CD8-positive, alpha-beta memory T cell (primary cell): ENCODE measurements around the gene LRRC23. TPM values are rescaled to one million over a fixed set of nuclear protein-coding genes. Genes with fewer than 3 reads are reported as not detected.
A peak's percentile ranks its signal among the peaks of the same experiment; 100 is the strongest.
"Not testable (repeated sequence)": the region's sequence is repeated elsewhere in the genome, so short reads cannot be mapped to it uniquely, and the experiment has no call there.

ENCODE experiments used
- CTCF ChIA-PET: fragments of 350-600 bp; sonication (Branson Sonifier 250); formaldehyde crosslinking; loops from one replicate; lab custom pipeline; 2021; ENCODE audit warnings: antibody characterized with exemption; lab: Charles Lee
- POLR2A ChIA-PET: fragments of 350-600 bp; sonication (Branson Sonifier 250); formaldehyde crosslinking; loops from one replicate; lab custom pipeline; 2021; ENCODE audit warnings: antibody characterized with exemption; lab: Charles Lee
- DNase-seq, 5 donors: peaks; one replicate each; pipeline versions ENCODE4 v3.0.0 to v3.0.0-alpha.2; 2020 to 2022; ENCODE audit warnings: mixed read lengths in 1 of 5
- H3K27ac ChIP-seq: one replicate; pipeline ENCODE4 v1.7.0; 2013; ENCODE audit warnings: low read depth, mild to moderate bottlenecking, low read length, moderate library complexity
- H3K27me3 ChIP-seq: 2 replicates; pipeline ENCODE4 v1.7.0; 2013; ENCODE audit warnings: low read length, mild to moderate bottlenecking; ENCODE audit not compliant: insufficient read depth, poor library complexity, severe bottlenecking
- H3K36me3 ChIP-seq: 2 replicates; pipeline ENCODE4 v1.7.0; 2013; ENCODE audit warnings: mild to moderate bottlenecking, low read length, moderate library complexity; ENCODE audit not compliant: insufficient read depth
- H3K4me1 ChIP-seq: 2 replicates; pipeline ENCODE4 v1.7.0; 2013; ENCODE audit warnings: mild to moderate bottlenecking, low read length, moderate library complexity; ENCODE audit not compliant: insufficient read depth
- H3K4me3 ChIP-seq: 2 replicates; pipeline ENCODE4 v1.7.0; 2013; ENCODE audit warnings: mild to moderate bottlenecking, low read length
- H3K9me3 ChIP-seq: 2 replicates; pipeline ENCODE4 v1.7.0; 2013; ENCODE audit warnings: mild to moderate bottlenecking, low read length
- H3K27ac Mint-ChIP-seq, 8 donors: one replicate each; pipeline ENCODE4 v1.8.0; 2020 to 2021; ENCODE audit warnings: mixed read lengths in 8 of 8, mild to moderate bottlenecking in 6 of 8, inconsistent platforms in 3 of 8, moderate library complexity in 3 of 8
- H3K27me3 Mint-ChIP-seq, 2 donors: one replicate each; pipeline ENCODE4 v1.8.0; 2020 to 2021; ENCODE audit warnings: mixed read lengths in 2 of 2, mild to moderate bottlenecking in 1 of 2, moderate library complexity in 1 of 2
- H3K36me3 Mint-ChIP-seq, 3 donors: one replicate each; pipeline ENCODE4 v1.8.0; 2020 to 2021; ENCODE audit warnings: mixed read lengths in 3 of 3, inconsistent platforms in 1 of 3, mild to moderate bottlenecking in 1 of 3
- H3K4me1 Mint-ChIP-seq, 3 donors: one replicate each; pipeline ENCODE4 v1.8.0; 2020 to 2021; ENCODE audit warnings: mixed read lengths in 3 of 3, inconsistent platforms in 1 of 3, mild to moderate bottlenecking in 1 of 3
- H3K4me3 Mint-ChIP-seq, 7 donors: one replicate each; pipeline ENCODE4 v1.8.0; 2020 to 2021; ENCODE audit warnings: mixed read lengths in 7 of 7, mild to moderate bottlenecking in 6 of 7, moderate library complexity in 4 of 7, inconsistent platforms in 2 of 7
- H3K9me3 Mint-ChIP-seq, 5 donors: one replicate each; pipeline ENCODE4 v1.8.0; 2020 to 2022; ENCODE audit warnings: mixed read lengths in 5 of 5, mild to moderate bottlenecking in 3 of 5, moderate library complexity in 2 of 5, inconsistent platforms in 1 of 5
- polyA plus RNA-seq: library from polyadenylated mRNA; unstranded; fragments of 300-500 nt; fragmentation: Illumina TruSeq; gene quantifications from one replicate; pipeline ENCODE4 v1.2.3, GENCODE V29; 2021
- total RNA-seq, 2 experiments: library from RNA; stranded (reverse); gene quantifications; one replicate each; pipeline ENCODE4 v1.2.3, GENCODE V29; 2021

Gene LRRC23
- total and polyA plus RNA-seq, 3 experiments from 2014 or later: 4.9 to 5.0 (median 5.0) TPM

- H3K4me1 Mint-ChIP-seq: peaks cover 9 to 19% (median 15%) of the 10 kb centered on the region in 3 donors
- ChIA-PET POLR2A (interaction anchor here (1.2 to 3.2 kb wide), 3 partner anchors 9 to 97 kb away, joined by 3 to 19 read pairs (median 3); partner anchors contain the start of genes SPSB2 and USP5), CTCF (interaction anchor here (1.3 to 2.8 kb wide), 3 partner anchors 9 to 11 kb away, joined by 4 to 12 read pairs (median 5); partner anchors contain the start of gene SPSB2)
- H3K27me3 Mint-ChIP-seq: no peaks in the 10 kb centered on the region
- no peaks in the 10 kb centered on the region for H3K27me3 ChIP-seq
- H3K4me3 Mint-ChIP-seq: peak overlapping the region in 1 of 7 donors; percentile 96
- peaks cover 7% of the 10 kb centered on the region for H3K4me1 ChIP-seq
- no peaks in the 10 kb centered on the region for H3K9me3 Mint-ChIP-seq
- H3K27ac Mint-ChIP-seq: peak overlapping the region in 2 of 8 donors; percentile 33 to 91
- no peak for DNase-seq
- H3K36me3 Mint-ChIP-seq: peaks cover 6 to 75% (median 10%) of the 10 kb centered on the region in 3 donors
- no peak overlapping the region for H3K4me3 ChIP-seq
- H3K9me3 ChIP-seq: no peaks in the 10 kb centered on the region
- H3K36me3 ChIP-seq: peaks cover 47% of the 10 kb centered on the region
- no peak overlapping the region for H3K27ac ChIP-seq
Observed at GRCh38 chr12:6863586-6864321, 40.9 kb upstream of the LRRC23 start.

GRCh38 chr12:6865307-6865706 is 39.3 kb upstream of the LRRC23 start:
- not testable (repeated sequence) for H3K27me3 Mint-ChIP-seq, DNase-seq, H3K4me3 ChIP-seq, H3K27ac ChIP-seq, H3K27me3 ChIP-seq, H3K9me3 ChIP-seq, H3K9me3 Mint-ChIP-seq
- POLR2A ChIA-PET: interaction anchor here (1.2 to 3.2 kb wide), 3 partner anchors 8 to 96 kb away, joined by 3 to 19 read pairs (median 3); partner anchors contain the start of genes SPSB2 and USP5
- H3K4me3 Mint-ChIP-seq: peak overlapping the region in 6 of 7 donors; percentile 39 to 96 (median 61)
- H3K27ac Mint-ChIP-seq: peak overlapping the region in 6 of 8 donors; percentile 16 to 95 (median 44)
- Histone ChIP-seq H3K4me1 (peaks cover 20% of the 10 kb centered on the region), H3K36me3 (peaks cover 46% of the 10 kb centered on the region)
- H3K4me1 Mint-ChIP-seq: peaks cover 24 to 32% (median 25%) of the 10 kb centered on the region in 3 donors
- CTCF ChIA-PET: interaction anchor here (0.8 to 11.0 kb wide), 6 partner anchors 7 to 94 kb away, joined by 4 to 135 read pairs (median 8); partner anchors contain the start of gene SPSB2
- peaks cover 5 to 75% (median 12%) of the 10 kb centered on the region in 3 donors for H3K36me3 Mint-ChIP-seq

- Histone ChIP-seq H3K9me3 (no peaks in the 10 kb centered on the region), H3K36me3 (peaks cover 44% of the 10 kb centered on the region), H3K4me3 (no peak overlapping the region), H3K27me3 (no peaks in the 10 kb centered on the region), H3K27ac (no peak overlapping the region), H3K4me1 (peaks cover 29% of the 10 kb centered on the region)
- peak overlapping the region; percentile 30 to 96 (median 91) for H3K27ac Mint-ChIP-seq
- H3K27me3 Mint-ChIP-seq: no peaks in the 10 kb centered on the region
- ChIA-PET CTCF (interaction anchor here (1.2 to 11.0 kb wide), 6 partner anchors 13 to 93 kb away, joined by 3 to 135 read pairs (median 54); partner anchors contain the start of genes ATN1, CDCA3 and USP5), POLR2A (interaction anchor here (1.4 to 3.8 kb wide), 5 partner anchors 13 to 77 kb away, joined by 4 to 36 read pairs (median 8); partner anchors contain the start of genes C12orf57, CDCA3, RNU7-1 and USP5)
- peak overlapping the region; percentile 87 to 98 (median 92) for H3K4me3 Mint-ChIP-seq
- no peaks in the 10 kb centered on the region for H3K9me3 Mint-ChIP-seq
- peaks cover 2 to 75% (median 16%) of the 10 kb centered on the region in 3 donors for H3K36me3 Mint-ChIP-seq
- peaks cover 33 to 42% (median 34%) of the 10 kb centered on the region in 3 donors for H3K4me1 Mint-ChIP-seq
- DNase-seq: peak in 2 of 5 donors; percentile 21 to 54
Observed at GRCh38 chr12:6866163-6866919, 38.3 kb upstream of the LRRC23 start.

GRCh38 chr12:6866920-6867412 is 37.7 kb upstream of the LRRC23 start:
- Histone ChIP-seq H3K36me3 (peaks cover 38% of the 10 kb centered on the region), H3K27ac (no peak overlapping the region), H3K27me3 (no peaks in the 10 kb centered on the region), H3K4me3 (peak overlapping the region; percentile 58), H3K4me1 (peaks cover 35% of the 10 kb centered on the region), H3K9me3 (no peaks in the 10 kb centered on the region)
- ChIA-PET POLR2A (interaction anchor here (0.6 to 3.8 kb wide), 7 partner anchors 14 to 397 kb away, joined by 3 to 36 read pairs (median 8); partner anchors contain the start of genes C12orf57, CDCA3, RNU7-1 and USP5), CTCF (interaction anchor here (1.2 to 11.0 kb wide), 7 partner anchors 13 to 93 kb away, joined by 3 to 135 read pairs (median 36); partner anchors contain the start of genes ATN1, CDCA3 and USP5)
- Mint-ChIP-seq H3K9me3 (no peaks in the 10 kb centered on the region), H3K36me3 (peaks cover 2 to 75% (median 16%) of the 10 kb centered on the region in 3 donors), H3K4me3 (peak overlapping the region; percentile 87 to 98 (median 92)), H3K27ac (peak overlapping the region; percentile 85 to 96 (median 91)), H3K4me1 (peaks cover 39 to 49% (median 41%) of the 10 kb centered on the region in 3 donors), H3K27me3 (no peaks in the 10 kb centered on the region)
- no peak for DNase-seq

- no peaks in the 10 kb centered on the region for H3K9me3 ChIP-seq
- peaks cover 2 to 75% (median 12%) of the 10 kb centered on the region in 3 donors for H3K36me3 Mint-ChIP-seq
- H3K4me1 Mint-ChIP-seq: peaks cover 43 to 55% (median 47%) of the 10 kb centered on the region in 3 donors
- POLR2A ChIA-PET: interaction anchor here (0.6 to 3.8 kb wide), 7 partner anchors 15 to 397 kb away, joined by 3 to 36 read pairs (median 8); partner anchors contain the start of genes C12orf57, CDCA3, RNU7-1 and USP5
- H3K27me3 ChIP-seq: no peaks in the 10 kb centered on the region
- H3K4me3 Mint-ChIP-seq: peak within 1 kb of the TSS; percentile 87 to 98 (median 92)
- no peaks in the 10 kb centered on the region for H3K27me3 Mint-ChIP-seq
- H3K36me3 ChIP-seq: peaks cover 33% of the 10 kb centered on the region
- H3K27ac ChIP-seq: peak within 1 kb of the TSS; percentile 76
- H3K27ac Mint-ChIP-seq: peak within 1 kb of the TSS; percentile 85 to 96 (median 92)
- no peaks in the 10 kb centered on the region for H3K9me3 Mint-ChIP-seq
- DNase-seq: peak; percentile 62 to 85 (median 73)
- peaks cover 38% of the 10 kb centered on the region for H3K4me1 ChIP-seq
- CTCF ChIA-PET: interaction anchor here (1.2 to 11.0 kb wide), 9 partner anchors 14 to 246 kb away, joined by 4 to 135 read pairs (median 8); partner anchors contain the start of genes ATN1, CDCA3, LPCAT3 and USP5
- peak within 1 kb of the TSS; percentile 58 for H3K4me3 ChIP-seq
Observed at GRCh38 chr12:6867413-6868210, 37.0 kb upstream of the LRRC23 start, which contains the start of gene TPI1. Gene TPI1 (plus strand): TSS chr12:6867531. CDS start chr12:6867567, 36 bp downstream.

- Histone ChIP-seq H3K36me3 (peaks cover 26% of the 10 kb centered on the region), H3K4me1 (peaks cover 38% of the 10 kb centered on the region)
- H3K4me3 Mint-ChIP-seq: peak overlapping the region; percentile 85 to 96 (median 92)
Observed at GRCh38 chr12:6868211-6869048, 36.2 kb upstream of the LRRC23 start.

More at GRCh38 chr12:6868211-6869048, 36.2 kb upstream of the LRRC23 start:
- no peaks in the 10 kb centered on the region for H3K9me3 ChIP-seq
- Mint-ChIP-seq H3K4me1 (peaks cover 43 to 56% (median 47%) of the 10 kb centered on the region in 3 donors), H3K9me3 (no peaks in the 10 kb centered on the region), H3K36me3 (peaks cover 2 to 72% (median 12%) of the 10 kb centered on the region in 3 donors), H3K27me3 (no peaks in the 10 kb centered on the region), H3K27ac (peak overlapping the region; percentile 82 to 93 (median 88))
- POLR2A ChIA-PET: interaction anchor here (0.9 to 3.8 kb wide), 8 partner anchors 15 to 398 kb away, joined by 3 to 36 read pairs (median 5); partner anchors contain the start of genes CDCA3, ENO2, USP5 and VAMP1
- CTCF ChIA-PET: interaction anchor here (0.9 to 11.0 kb wide), 18 partner anchors 14 to 245 kb away, joined by 3 to 135 read pairs (median 9); partner anchors contain the start of genes ATN1, C12orf57, CDCA3 and LPCAT3
- H3K27me3 ChIP-seq: no peaks in the 10 kb centered on the region
- peak overlapping the region; percentile 38 for H3K4me3 ChIP-seq
- H3K27ac ChIP-seq: peak overlapping the region; percentile 76
- no peak for DNase-seq
